ENCODE measurements around the gene RNF181. TPM values are rescaled to one million over a fixed set of nuclear protein-coding genes. Genes with fewer than 3 reads are reported as not detected.

RNF181 gene
- total and polyA plus RNA-seq, 2 of the 13 experiments (the other 11 are each of a cell fraction or from before 2014, with no cell fraction given): 224 to 578 TPM

- TF ChIP-seq, protein P1, sequence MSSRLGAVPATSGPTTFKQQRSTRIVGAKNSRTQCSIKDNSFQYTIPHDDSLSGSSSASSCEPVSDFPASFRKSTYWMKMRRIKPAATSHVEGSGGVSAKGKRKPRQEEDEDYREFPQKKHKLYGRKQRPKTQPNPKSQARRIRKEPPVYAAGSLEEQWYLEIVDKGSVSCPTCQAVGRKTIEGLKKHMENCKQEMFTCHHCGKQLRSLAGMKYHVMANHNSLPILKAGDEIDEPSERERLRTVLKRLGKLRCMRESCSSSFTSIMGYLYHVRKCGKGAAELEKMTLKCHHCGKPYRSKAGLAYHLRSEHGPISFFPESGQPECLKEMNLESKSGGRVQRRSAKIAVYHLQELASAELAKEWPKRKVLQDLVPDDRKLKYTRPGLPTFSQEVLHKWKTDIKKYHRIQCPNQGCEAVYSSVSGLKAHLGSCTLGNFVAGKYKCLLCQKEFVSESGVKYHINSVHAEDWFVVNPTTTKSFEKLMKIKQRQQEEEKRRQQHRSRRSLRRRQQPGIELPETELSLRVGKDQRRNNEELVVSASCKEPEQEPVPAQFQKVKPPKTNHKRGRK (CRISPR knock-in tag; IDR thresholded peaks at IDR 0.05): peak; percentile 72; the same call in 1 of the 2 replicates
- TF ChIP-seq ZNF639 (CRISPR knock-in tag; conservative IDR thresholded peaks at IDR 0.05): 0 out of 2 replicates have a peak, but pooled peaks have one; percentile 21
- TF ChIP-seq FOXC1 (CRISPR knock-in tag; IDR thresholded peaks at IDR 0.05; ENCODE audit: borderline replicate concordance): peak; percentile 96
- TF ChIP-seq, protein P2, sequence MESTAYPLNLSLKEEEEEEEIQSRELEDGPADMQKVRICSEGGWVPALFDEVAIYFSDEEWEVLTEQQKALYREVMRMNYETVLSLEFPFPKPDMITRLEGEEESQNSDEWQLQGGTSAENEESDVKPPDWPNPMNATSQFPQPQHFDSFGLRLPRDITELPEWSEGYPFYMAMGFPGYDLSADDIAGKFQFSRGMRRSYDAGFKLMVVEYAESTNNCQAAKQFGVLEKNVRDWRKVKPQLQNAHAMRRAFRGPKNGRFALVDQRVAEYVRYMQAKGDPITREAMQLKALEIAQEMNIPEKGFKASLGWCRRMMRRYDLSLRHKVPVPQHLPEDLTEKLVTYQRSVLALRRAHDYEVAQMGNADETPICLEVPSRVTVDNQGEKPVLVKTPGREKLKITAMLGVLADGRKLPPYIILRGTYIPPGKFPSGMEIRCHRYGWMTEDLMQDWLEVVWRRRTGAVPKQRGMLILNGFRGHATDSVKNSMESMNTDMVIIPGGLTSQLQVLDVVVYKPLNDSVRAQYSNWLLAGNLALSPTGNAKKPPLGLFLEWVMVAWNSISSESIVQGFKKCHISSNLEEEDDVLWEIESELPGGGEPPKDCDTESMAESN (CRISPR knock-in tag; conservative IDR thresholded peaks at IDR 0.05): peak; percentile 74
- TF ChIP-seq POLR2A (IDR thresholded peaks at IDR 0.05; ENCODE audit: insufficient read depth in 1 of 2, low read depth in 2 of 2, low read length in 2 of 2): peak; percentile 98
- no peak for TF ChIP-seq FOXM1 (CRISPR knock-in tag; IDR thresholded peaks at IDR 0.05)
- no peak for TF ChIP-seq U2AF1 (optimal IDR thresholded peaks at IDR 0.05; ENCODE audit: low read depth, low read length)
- TF ChIP-seq REL (CRISPR knock-in tag; conservative IDR thresholded peaks at IDR 0.05): 0 out of 2 replicates have a peak, but pooled peaks have one; percentile 53
- TF ChIP-seq TIGD3 (CRISPR knock-in tag; IDR thresholded peaks at IDR 0.05; ENCODE audit: borderline replicate concordance): no peak
- peak; percentile 46; the same call in 1 of the 2 replicates for TF ChIP-seq ZNF274 (CRISPR knock-in tag; IDR thresholded peaks at IDR 0.05)
- peak; percentile 97 for TF ChIP-seq ZNF605 (CRISPR knock-in tag; IDR thresholded peaks at IDR 0.05)
- TF ChIP-seq ZNF432 (CRISPR knock-in tag; IDR thresholded peaks at IDR 0.05; ENCODE audit: borderline replicate concordance): no peak
- TF ChIP-seq HOXA5 (CRISPR knock-in tag; IDR thresholded peaks at IDR 0.05): peak; percentile 67; the same call in 1 of the 2 replicates
- peak; percentile 59; the same call in 1 of the 2 replicates for TF ChIP-seq SRF (IDR thresholded peaks at IDR 0.05; ENCODE audit: low read depth, low read length)
- TF ChIP-seq JUNB (CRISPR knock-in tag; IDR thresholded peaks at IDR 0.05; ENCODE audit: borderline replicate concordance): no peak
- TF ChIP-seq ZNF234 (CRISPR knock-in tag; conservative IDR thresholded peaks at IDR 0.05): no peak
- no peak for TF ChIP-seq GPN1 (CRISPR knock-in tag; IDR thresholded peaks at IDR 0.05; ENCODE audit: borderline replicate concordance)
- no peak for TF ChIP-seq FLYWCH1 (CRISPR knock-in tag; IDR thresholded peaks at IDR 0.05)
- TF ChIP-seq HIC2 (CRISPR knock-in tag; IDR thresholded peaks at IDR 0.05; ENCODE audit: low read depth): peak; percentile 55
- TF ChIP-seq HNRNPK (IDR thresholded peaks at IDR 0.05; ENCODE audit: low read depth, low read length, poor library complexity, severe bottlenecking): peak; percentile 51
- TF ChIP-seq ZNF33B (CRISPR knock-in tag; IDR thresholded peaks at IDR 0.05): peak; percentile 77
Measured at GRCh38 chr2:85561280-85562212, 34.0 kb upstream of the RNF181 start, which contains the start of gene GGCX (continued).
